DMS53 (cell line): Measurements from ENCODE around the gene PARP12.
"Not testable (repeated sequence)": the region's sequence is repeated elsewhere in the genome, so short reads cannot be mapped to it uniquely, and the experiment has no call there.

Source experiments
- DNase-seq: peaks from one replicate; lab custom pipeline; 2025; lab: John Stamatoyannopoulos, UW

The PARP12 gene, protein sequence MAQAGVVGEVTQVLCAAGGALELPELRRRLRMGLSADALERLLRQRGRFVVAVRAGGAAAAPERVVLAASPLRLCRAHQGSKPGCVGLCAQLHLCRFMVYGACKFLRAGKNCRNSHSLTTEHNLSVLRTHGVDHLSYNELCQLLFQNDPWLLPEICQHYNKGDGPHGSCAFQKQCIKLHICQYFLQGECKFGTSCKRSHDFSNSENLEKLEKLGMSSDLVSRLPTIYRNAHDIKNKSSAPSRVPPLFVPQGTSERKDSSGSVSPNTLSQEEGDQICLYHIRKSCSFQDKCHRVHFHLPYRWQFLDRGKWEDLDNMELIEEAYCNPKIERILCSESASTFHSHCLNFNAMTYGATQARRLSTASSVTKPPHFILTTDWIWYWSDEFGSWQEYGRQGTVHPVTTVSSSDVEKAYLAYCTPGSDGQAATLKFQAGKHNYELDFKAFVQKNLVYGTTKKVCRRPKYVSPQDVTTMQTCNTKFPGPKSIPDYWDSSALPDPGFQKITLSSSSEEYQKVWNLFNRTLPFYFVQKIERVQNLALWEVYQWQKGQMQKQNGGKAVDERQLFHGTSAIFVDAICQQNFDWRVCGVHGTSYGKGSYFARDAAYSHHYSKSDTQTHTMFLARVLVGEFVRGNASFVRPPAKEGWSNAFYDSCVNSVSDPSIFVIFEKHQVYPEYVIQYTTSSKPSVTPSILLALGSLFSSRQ

GRCh38 chr7:140062528-140063299 is at the start of gene PARP12:
Gene PARP12, minus strand, starts transcription at chr7:140062951. Its CDS starts 104 bp downstream, at chr7:140062847.
- peak; percentile 97 for DNase-seq

- DNase-seq: not testable (repeated sequence)
These were observed 46.0 kb upstream of the PARP12 start for GRCh38 chr7:140108777-140109176.

GRCh38 chr7:140096459-140096858 is 33.7 kb upstream of the PARP12 start:
- DNase-seq: no peak

DNA sequence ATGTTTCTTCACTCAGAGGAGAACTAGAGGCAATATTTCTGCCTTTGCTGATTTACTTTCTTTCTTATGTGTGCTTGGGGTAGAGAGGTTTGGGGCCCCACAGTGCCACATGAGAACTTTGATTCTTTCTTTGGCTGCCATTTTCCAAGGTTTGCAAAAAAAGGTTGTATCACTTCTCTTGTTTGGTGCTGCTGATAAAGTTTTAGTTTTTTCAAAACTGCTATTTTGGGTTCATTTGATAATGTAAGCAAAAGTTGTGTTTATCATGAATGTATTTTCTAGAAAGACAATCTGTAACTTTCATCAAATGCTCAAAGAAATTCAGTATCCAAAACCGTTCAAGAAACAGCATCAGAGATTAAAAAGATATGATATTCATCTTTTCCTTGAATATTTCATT is 30.6 kb upstream of the PARP12 start:
- no peak for DNase-seq

DNA sequence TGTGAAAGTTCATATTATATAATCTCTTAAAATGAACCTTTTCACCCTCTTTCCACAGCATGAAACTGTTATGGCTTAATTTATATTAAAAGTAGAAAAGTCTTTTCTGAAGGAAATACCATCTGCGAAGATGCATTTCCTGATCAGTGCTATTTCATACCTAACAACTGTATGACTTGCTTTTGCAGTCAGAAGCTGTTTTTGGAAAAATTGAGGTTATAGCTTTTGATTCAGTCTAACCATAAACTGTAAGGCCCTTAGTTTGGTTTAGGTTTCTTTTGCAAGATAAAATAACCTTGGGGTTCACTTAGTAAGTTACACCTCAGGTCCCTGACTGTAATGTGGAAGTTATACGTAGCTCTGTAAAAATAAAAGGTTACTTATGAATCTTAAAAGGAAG is 22.7 kb upstream of the PARP12 start:
- no peak for DNase-seq

DNA sequence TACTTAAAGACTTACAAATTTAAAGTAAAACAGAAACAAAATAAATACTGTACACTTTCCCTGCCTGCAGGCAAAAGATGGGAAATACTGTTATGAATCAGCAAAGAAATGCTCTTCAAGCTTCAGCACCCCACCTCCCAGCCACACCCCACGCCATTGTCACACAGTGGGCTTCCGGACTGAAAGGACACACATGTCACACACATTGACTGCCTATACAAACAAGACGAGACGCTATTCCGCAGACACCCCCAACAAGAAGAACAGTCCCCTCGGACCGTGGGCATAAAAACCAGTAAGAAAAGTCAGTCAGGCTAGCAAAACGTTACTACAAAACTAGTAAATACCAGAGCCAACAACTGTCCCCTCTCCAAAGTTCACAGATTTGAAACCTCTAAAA is 22.2 kb upstream of the PARP12 start:
- no peak for DNase-seq

DNA sequence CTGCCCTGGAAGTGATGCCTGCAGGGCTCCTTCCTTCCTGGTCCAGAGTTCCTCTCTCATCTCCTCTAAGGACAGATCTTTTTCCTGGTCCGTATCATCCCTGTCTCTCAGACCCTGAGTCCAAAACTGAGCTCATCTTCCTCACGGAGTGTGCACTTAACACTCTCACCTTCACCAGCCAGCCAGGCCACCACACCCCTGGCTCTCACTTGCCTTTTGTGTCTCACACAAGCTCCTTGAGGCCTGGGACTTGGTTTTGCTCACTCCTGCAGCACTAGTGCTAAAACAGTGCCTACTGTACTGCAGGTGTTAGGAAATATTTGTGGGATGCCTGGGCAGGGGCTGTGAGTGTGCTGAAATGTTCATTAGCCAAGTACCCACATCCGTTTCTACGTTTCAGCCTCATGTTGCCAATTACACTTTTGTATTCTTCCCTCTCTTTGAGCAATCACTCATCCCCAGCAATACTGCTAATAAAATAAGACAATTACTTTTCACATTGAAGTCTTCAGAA is 21.4 kb upstream of the PARP12 start:
- no peak for DNase-seq

GRCh38 chr7:140082770-140083169 is 20.0 kb upstream of the PARP12 start:
- DNase-seq: no peak

DNA sequence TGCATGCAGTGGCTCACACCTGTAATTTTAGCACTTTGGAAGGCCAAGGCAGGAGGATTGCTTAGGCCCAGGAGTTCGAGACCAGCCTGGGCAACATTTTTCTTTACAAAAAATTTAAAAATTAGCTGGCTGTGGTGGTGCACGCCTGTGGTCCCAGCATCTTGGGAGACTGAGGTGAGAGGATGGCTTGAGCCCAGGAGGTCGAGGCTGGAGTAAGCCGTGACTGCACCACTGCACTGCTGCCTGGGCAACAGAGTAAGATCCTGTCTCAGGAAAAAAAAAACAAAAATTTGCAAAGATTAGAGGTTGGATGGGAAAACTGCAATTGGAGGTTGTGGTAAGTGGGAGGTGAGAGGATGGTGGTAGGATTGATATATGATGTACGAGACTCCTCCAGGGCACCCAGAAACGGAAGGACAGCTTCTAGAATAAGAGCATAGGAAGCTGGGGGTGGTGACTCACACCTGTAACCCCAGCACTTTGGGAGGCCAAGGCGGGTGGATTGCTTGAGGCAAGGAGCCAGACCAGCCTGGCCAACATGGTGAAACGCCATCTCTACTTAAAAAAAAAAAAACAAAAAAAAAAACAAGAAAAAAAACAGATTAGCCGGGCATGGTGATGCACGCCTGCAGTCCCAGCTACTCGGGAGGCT is 19.1 kb upstream of the PARP12 start:
- DNase-seq: no peak

- no peak for DNase-seq
These were observed 18.2 kb upstream of the PARP12 start for GRCh38 chr7:140080919-140081318.

DNA sequence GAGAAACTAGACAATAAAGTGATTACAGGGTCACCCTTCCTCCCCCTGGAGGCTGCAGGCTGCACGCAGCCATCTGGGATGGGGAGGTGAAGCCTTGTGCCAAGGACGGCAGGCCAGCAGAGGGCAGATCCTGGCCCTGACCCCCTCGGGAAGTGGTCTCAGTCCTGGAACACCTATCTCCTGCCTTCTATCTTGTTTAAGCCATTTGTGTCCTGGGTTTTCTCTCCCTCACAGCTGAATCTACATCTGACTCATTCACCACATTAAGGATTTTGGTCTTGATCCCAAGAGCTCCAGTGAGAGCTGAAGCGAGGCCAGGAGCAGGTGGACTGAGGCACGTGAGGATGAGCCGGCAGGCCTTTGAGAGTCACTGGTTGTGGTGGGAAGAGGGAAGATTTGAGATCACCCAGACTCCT is 16.4 kb upstream of the PARP12 start:
- DNase-seq: peak; percentile 79

- peak; percentile 69 for DNase-seq
These were observed 15.6 kb upstream of the PARP12 start for GRCh38 chr7:140078392-140078791.

DNA sequence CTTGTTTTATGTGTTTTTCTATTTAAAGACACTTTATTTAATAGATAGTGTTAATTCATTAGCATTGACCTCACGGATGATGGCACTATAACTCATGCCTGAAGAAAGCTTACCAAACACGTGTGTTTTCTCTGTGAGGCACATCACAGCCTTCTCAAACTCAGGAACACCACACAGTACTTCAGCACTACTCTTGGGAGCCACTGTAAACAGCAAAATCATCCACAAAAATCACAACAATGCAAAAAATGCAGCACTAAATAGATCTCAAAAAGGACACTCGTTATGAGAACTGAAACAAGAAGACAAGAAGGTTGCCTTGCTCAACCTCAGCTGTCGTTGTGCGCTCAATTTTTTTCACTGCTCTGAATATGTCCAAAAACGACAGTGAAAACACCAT is 12.0 kb upstream of the PARP12 start:
- DNase-seq: no peak

DNA sequence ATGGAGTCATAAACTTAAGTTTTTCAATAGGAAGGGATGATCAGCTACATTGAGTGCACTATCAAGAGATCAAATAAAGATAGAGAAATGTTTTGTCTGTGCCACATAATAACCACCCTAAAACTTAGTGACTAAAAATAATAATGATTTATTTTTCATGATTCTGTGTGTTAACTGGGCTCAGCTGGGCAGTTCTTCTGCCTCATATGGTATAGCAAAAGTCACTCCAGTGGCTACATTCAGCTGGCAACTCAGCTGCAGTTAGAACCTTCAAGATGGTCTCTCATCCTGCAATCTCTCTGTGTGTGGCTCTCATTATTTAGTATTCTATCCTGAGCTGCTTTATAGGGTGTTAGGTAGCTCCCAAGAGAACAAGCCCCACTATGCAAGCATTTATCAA is 7.8 kb upstream of the PARP12 start:
- DNase-seq: no peak

DNA sequence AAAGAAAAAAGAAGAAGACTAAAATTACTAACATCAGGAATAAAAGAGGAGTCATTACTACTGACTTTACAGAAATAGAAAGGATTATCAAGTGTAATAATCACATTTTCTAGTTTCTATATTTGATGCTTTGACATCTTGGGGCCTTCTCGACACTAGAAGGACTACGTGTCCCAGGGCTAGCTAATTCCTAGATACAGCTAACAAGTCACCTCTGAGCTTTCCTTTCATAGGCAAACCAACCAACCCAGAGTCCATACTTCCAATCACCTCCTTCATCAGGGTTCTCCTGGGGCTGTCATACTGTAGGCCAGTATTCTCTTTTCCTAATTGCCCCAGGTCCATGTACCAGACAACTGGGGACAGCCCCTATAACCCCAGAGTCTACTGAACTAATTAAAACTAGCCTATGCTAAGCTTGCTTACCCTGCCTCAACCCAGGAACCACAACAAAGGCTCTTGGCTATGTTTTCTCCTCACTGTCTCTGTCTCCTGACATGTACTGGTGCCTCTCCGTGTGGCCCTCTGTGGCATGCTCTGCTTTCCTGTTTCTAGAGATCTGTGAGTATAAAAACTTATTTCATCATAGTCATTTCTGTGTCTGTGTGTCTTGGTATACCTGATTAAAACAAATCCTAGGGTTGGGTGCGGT is 6.7 kb upstream of the PARP12 start:
- no peak for DNase-seq

DNA sequence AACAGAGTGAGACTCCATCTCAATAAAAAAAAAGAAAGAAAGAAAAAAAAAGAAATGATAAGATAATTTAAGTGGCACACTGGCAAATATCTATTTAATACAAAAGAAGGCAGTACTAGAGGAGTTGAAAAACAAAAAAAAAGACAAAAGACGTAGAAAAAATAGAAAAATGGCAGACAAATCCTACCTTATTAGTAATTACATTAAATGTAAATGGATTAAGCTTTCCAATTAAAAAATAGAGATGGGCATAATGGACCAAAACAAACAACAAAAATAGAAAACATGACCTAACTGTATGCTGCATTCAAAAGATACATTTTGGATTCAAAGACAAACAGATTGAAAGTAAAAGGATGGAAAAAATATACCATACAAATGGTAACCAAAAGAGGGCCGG is 5.3 kb upstream of the PARP12 start:
- DNase-seq: no peak

- no peak for DNase-seq
These were observed 4.3 kb upstream of the PARP12 start for GRCh38 chr7:140067052-140067451.

DNA sequence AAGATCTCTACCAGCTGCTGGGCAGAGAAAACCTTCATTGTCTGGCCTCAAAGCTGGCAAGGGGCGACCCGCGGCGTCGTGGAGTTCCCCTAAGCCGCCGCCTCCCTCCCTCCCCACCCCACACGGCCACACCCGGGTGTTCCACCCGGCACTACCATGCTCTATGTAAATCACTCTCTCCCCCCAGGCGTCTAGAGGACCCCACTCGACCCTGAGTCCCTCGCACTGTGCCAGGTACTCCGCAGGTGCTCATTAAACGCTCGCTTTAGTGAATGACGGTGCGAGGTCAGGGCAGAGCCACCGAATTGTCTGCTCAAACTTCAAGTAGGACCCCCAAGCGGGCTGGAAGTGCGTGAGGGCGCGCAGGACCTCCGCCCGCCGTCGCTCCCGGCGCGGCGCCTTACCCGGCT is 628 bp downstream of the PARP12 start:
- DNase-seq: peak; percentile 76

DNA sequence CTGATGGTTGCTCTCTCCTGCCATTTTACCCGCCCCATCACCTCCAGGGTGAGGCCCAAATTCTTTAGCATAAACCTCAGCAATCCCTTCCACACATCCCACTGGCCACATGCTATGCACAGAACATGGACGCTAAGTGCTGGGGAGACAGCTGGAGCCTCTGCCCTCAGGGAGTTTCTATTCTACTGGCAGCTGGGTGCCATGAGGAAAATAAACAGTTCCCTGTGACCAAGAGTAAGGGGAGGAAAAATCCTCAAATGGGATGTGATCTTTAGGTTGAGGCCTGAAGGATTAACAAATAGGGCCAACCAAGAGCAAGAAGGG is 1.2 kb downstream of the PARP12 start:
- DNase-seq: peak; percentile 41

GRCh38 chr7:140060788-140061606 is 1.8 kb downstream of the PARP12 start:
- peak; percentile 31 for DNase-seq

- no peak for DNase-seq
These were observed 2.5 kb downstream of the PARP12 start for GRCh38 chr7:140060243-140060630.
